ENCODE data around the gene PALM2AKAP2.
"Not testable (repeated sequence)": the region's sequence is repeated elsewhere in the genome, so short reads cannot be mapped to it uniquely, and the experiment has no call there.

Gene PALM2AKAP2

GRCh38 chr9:109813829-109814228, 33.8 kb downstream of the PALM2AKAP2 start:
- H3K4me3 ChIP-seq (ENCODE audit: control insufficient read depth, low read depth, low read length) = no peak overlapping the region
- DNase-seq (ENCODE audit: low read depth) = no peak
- no peak for TF ChIP-seq CTCF (IDR thresholded peaks at IDR 0.05; ENCODE audit: control insufficient read depth, insufficient read depth, low read depth, low read length, missing control alignments)

GRCh38 chr9:109815366-109815947, 35.5 kb downstream of the PALM2AKAP2 start:
- H3K4me3 ChIP-seq (ENCODE audit: control insufficient read depth, low read depth, low read length) = no peak overlapping the region
- no peak for DNase-seq (ENCODE audit: low read depth)
- no peak for TF ChIP-seq CTCF (IDR thresholded peaks at IDR 0.05; ENCODE audit: control insufficient read depth, insufficient read depth, low read depth, low read length, missing control alignments)

- TF ChIP-seq CTCF (IDR thresholded peaks at IDR 0.05; ENCODE audit: control insufficient read depth, insufficient read depth, low read depth, low read length, missing control alignments) = no peak
- DNase-seq (ENCODE audit: low read depth) = peak; percentile 93
- no peak overlapping the region for H3K4me3 ChIP-seq (ENCODE audit: control insufficient read depth, low read depth, low read length)
Measured at GRCh38 chr9:109816490-109816889, 36.5 kb downstream of the PALM2AKAP2 start.

GRCh38 chr9:109817146-109817845, 37.3 kb downstream of the PALM2AKAP2 start:
- H3K4me3 ChIP-seq (ENCODE audit: control insufficient read depth, low read depth, low read length) = no peak overlapping the region
- DNase-seq (ENCODE audit: low read depth) = no peak
- TF ChIP-seq CTCF (IDR thresholded peaks at IDR 0.05; ENCODE audit: control insufficient read depth, insufficient read depth, low read depth, low read length, missing control alignments) = no peak

- peak; percentile 90 for DNase-seq (ENCODE audit: low read depth)
Measured at GRCh38 chr9:109817846-109818472, 38.0 kb downstream of the PALM2AKAP2 start.

GRCh38 chr9:109821711-109822110, 41.7 kb downstream of the PALM2AKAP2 start:
- no peak for TF ChIP-seq CTCF (IDR thresholded peaks at IDR 0.05; ENCODE audit: control insufficient read depth, insufficient read depth, low read depth, low read length, missing control alignments)
- no peak for DNase-seq (ENCODE audit: low read depth)
- no peak overlapping the region for H3K4me3 ChIP-seq (ENCODE audit: control insufficient read depth, low read depth, low read length)

More at GRCh38 chr9:109817846-109818472, 38.0 kb downstream of the PALM2AKAP2 start:
- TF ChIP-seq CTCF (IDR thresholded peaks at IDR 0.05; ENCODE audit: control insufficient read depth, insufficient read depth, low read depth, low read length, missing control alignments) = peak; percentile 70
- no peak overlapping the region for H3K4me3 ChIP-seq (ENCODE audit: control insufficient read depth, low read depth, low read length)

- H3K4me3 ChIP-seq (ENCODE audit: control insufficient read depth, low read depth, low read length); DNase-seq (ENCODE audit: low read depth): not testable (repeated sequence)
Measured at GRCh38 chr9:109825383-109825782, 45.4 kb downstream of the PALM2AKAP2 start.

All from AG09309 (cell line).